HG02798 (cell line): ENCODE data around the gene MINDY4.
A peak's percentile ranks its signal among the peaks of the same experiment; 100 is the strongest.

Experiments used
- ATAC-seq: cut with Tn5 transposase; IDR thresholded peaks from one replicate; pipeline ENCODE4 v1.9.1; 2021; ENCODE audit warnings: mild to moderate bottlenecking; ENCODE audit not compliant: unreplicated experiment, poor library complexity

The MINDY4 gene

DNA sequence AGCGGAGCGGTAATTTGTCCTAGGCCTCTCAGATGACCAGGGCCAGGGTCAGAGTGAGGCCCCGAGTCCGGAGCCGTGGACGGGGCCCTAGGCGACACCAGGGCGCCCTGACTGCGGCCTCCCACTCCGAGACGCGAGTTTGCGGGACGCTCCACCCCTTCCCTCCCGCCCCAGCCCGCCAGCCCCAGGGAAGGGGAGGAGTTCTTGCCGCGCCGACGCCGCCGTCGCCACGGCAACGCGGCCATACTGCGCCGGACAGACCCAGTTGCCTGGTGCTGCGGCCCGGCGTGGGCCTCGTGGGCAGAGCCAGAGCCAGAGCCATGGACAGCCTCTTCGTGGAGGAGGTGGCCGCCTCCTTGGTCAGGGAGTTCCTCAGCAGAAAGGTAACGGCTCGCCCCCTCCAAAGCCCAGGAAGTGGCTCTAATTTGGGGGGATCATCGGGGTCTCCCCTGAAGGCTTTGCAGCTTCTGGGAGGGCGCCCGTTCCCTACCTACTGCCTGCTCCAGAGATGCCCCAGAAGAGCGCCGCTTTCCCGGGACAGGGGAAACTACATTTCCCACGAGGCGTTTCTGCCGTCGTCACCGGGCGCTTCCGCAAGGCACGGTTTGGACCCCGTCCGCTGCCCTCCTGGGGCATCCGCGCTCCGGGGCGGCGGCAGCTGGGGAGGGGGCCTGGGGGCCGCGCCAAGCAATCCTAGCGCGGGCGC lies at the start of gene MINDY4:
Gene MINDY4, plus strand, starts transcription at position 244 of the 706 bp plus-strand sequence. Its CDS starts 77 bp downstream, at position 321.
- ATAC-seq: peak; percentile 94

DNA sequence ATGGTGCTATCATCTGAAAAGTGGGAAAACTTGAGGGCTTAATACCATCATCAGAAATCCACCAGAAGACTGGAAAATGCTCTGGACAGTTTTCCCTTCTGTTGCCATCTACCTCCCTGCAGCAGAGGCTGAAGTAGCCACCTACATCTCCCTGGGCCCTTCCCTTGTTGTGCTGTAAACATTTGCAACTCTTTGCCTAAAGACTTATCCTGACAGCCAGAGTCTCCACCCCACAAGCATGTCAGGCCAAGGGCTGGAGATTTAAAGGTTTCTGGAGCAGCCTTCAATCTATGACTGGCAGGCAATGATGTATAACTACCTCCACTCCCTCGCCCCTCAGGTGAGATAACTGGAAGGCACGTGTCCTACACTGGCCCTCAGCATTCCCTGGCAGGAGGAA lies 49.0 kb upstream of the MINDY4 start:
- ATAC-seq: no peak

DNA sequence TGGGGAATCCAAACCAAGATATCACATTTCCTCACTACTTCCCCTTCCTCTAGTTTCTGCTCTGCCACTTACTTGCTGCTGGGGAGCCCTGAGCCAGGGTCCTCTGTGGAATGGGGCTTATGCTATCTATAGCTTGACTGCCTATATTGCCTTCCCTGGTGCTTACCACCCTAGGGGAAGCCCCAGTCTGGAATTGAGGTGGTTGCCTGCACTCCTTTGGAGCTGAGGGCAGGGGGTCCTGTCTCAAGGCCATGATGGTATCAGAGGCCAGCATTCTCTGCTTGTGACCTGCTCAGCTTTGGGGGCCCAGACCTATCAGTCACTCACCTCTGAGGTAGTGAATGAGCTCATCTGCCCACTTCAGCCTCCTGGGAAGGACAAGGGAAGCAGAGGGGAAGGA lies 48.5 kb upstream of the MINDY4 start:
- no peak for ATAC-seq

DNA sequence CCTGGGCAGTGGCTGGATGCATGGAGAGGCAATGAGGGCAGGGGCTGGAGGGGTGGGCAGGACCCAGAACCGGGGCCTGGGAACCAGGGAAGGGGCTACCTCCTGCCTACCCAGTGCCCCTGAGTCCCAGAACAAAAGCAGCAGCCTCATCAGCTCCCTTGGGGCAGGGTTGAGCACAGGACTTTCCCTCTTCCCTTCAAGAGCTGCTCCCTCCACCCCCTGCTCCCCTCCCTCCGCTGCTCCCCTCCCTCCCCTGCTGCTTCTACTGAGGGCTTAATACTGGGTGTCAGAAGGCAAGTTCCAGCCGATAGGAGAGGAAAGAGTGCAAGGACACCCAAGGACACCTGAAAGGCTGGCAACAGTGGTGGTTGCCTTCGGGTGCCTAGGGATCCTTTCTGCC lies 47.4 kb upstream of the MINDY4 start:
- no peak for ATAC-seq

DNA sequence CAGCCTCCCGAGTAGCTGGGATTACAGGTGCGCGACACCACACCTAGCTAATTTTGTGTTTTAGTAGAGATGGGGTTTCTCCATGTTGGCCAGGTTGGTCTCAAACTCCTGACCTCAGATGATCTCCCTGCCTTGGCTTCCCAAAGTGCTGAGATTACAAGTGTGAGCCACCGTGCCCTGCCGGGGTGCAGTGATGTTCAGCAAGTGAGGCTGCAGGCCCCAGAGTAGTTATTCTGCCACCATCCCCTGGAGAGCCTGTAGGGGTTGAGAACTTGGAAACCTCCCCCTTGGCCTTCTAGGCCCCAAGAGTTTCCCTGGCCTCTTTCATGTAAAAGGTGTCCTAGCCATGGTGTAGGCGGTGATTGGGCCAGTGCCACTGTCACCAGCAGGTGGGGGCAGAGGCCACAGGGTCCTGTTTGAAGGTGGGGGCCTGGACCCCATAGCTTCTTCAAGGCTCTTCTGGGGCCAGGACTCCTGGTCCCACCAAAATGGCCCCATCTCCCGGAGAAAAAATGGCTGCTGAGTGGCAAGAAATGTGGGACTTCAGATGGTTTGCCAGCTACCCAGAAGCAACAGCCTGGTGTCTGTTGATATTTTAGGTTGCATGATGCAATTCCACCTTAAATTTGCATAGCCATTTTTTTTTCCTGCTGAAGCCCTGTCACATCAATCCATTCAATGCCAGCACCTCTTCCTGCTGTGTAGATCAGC lies 44.8 kb upstream of the MINDY4 start:
- ATAC-seq: no peak

DNA sequence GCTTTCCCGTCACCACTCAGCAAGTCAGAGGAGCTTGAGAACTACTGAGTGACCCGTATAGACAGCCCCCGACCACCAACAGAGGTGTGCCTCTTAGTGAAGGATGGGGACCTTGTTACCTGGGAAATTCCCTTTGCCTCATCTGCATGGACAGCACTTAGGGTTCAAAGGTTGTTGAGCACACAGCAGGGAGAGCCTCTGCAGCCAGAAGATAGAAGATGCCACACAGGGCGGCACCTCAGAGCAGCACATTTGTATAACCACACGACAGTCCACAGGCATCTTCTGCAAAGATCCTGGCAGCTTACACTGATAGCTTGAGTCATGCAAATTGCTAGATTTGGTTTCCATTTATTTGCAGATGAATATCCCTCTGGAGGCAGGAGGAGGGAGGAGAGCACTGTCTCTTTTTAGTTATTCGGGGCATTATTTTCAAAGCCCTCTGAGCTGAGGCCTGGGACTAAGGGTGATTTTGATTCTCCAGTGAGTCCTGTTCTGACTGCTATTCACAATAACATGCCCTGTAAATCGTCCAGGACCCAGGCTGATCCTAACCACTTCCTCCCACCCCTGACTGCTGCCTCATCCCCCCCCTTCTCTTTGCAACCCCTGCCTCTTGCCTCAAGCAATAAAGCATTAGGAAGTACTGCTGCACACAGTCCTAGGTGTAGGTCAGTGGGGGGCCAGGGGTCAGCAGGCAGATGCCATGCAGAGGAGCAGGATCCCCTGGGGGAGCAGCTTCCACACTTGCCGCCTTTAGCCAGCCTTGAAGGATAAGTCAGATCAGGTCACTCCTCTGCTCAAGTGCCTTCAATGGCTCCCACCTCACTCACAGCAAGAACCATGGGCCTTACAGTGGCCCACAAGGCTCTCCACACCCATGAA lies 43.9 kb upstream of the MINDY4 start:
- ATAC-seq: no peak

DNA sequence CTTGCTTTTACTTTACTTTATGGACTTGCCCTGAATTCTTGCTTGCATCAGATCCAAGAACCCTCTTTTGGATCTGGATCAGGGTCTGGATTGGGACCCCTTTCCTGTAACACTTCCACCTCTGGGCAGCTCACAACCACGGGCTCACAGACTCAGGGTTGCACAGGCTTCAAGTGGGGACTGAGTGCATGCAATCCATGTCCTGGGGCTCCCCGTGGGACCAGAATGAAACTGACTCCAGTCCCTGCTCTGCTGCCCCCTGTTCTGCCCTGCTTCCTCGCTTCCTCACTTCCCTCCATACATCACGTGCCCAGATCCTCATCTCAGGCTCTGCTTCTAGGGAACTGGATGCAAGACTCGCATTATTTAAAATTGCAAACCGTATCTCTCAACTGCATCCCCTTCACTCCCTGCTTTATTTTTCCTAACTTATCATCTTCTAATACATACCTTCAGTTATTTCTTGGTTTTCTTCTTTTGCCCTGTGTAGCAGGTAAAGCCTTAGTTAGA lies 42.6 kb upstream of the MINDY4 start:
- no peak for ATAC-seq

DNA sequence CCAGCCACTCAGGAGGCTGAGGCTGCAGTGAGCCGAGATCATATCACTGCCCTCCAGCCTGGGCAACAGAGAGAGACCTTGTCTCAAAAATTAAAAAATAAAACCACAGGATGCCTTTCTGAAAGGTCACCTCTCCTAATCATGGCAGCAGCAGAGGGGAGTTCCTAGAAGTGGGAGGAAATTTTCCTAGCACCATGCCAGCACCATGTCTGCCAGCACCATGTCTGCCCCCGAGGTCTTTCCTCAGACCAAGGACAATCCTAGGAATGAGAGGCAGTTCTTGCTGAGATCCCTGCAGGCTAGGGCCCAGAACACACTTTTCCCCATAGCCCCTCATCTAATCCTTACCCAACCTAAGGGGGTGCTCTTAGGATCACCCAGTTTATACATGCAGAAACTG lies 41.6 kb upstream of the MINDY4 start:
- ATAC-seq: no peak

DNA sequence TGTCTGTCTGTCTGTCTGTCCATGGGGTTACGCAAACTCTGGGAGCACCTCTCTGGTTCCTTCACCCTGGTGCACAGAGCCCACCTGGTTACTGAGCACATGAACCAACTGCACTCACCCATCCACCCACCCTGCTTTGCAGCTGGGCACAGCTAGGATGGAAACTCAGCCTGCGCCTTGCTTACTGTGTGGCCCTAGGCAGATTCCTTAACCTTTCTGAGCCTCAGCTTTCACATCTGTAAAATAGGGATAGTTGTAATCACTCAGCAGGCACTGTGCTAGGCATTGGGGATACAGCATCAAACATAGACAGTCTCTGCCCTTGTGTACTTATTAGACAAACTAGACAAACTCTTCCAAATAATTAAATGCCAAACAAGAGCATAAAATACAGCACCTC lies 41.1 kb upstream of the MINDY4 start:
- no peak for ATAC-seq

DNA sequence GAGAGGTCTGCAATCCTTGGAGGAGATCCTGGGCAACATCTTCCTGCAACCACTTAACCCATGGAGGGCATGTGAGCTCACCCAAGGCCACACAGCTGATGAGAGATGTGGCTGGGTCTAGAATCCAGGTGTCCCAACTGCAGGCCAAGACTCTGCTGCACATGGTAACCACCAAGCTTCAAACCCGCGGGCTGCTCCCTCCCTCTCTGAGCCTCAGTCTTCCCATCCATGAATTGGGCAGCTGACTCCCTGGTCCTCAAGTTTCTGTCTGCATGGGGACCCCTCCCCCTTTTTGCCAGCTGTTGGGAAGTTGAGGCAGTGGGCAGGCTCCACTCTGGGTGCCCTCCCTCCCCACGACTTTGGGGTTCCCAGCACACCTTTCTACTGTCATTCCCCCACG lies 40.2 kb upstream of the MINDY4 start:
- ATAC-seq: no peak

DNA sequence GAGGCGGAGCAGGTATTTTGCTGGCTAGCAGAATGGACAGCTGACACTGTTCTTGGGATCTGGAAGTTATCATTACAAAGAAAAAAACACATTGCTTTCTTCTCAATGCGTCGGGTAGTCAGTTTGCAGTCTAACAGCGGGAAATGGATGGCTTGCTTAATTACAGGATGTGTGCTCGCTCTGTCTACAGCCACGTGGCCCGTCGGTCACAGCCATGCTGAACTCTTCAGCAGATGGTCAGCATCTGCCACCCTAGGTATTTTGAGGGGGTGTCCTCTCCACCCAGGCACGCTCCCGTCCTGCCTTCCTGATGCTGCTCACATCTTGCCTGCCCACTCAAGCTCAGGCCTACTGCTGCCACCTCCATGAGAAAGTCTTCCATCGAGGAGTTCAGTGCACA lies 39.6 kb upstream of the MINDY4 start:
- ATAC-seq: no peak

DNA sequence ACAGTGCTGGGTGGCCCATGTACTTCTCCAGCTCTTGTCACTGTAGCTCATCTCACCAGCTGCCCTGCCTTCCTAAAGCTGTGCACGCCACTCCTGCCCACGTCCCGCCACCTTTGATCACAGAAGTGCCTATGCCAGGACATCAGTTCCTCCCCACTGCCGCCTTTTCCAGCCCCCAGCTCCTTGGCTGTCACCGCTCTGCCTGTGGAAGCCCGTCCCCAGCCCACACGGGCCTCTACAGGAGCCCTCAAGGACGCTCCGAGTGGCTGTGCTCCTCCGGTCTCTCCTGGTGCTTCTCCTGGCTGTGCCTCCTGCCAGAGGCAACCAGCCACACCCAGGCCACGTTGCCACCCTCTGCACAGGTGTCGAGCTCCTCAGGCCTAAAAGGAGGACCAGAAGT lies 38.6 kb upstream of the MINDY4 start:
- no peak for ATAC-seq

DNA sequence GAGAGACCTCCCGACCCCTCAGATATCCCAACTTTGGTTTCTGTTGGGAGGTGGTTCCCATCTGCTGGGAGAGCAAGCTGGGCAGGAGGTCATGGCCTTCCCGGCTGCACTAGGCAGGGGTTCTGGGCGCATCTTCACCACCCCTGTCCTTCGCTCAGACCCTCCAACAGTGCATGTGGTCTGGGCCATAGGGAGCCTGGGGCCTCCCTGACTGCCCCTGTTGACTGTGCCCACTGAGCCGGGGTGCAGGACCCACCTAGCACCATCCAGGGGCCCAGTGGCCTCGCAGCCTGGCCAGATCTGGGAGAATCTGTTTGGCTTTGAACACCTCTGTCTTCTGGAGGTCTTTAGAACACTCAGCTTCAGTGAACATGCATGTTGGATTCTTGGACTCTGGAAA lies 38.0 kb upstream of the MINDY4 start:
- ATAC-seq: no peak

DNA sequence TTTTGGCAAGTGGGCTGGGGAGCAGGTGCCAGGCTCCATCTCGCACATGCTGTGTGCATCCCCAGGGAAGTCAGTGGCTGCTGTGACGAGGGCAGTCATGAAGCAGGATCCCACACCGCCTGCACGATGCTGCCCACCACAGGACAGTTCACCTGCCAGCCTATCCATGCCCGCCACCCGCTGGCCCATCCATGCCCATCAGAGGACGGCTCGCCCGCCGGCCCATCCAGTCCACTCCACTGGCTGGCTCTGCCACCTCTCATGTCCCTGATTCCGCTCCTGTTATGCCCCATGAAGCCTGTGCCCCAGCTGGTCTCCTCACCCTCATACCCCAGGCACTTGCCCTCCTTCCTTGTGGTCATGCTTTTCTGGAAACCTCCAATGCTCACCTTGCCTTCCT lies 37.5 kb upstream of the MINDY4 start:
- no peak for ATAC-seq

DNA sequence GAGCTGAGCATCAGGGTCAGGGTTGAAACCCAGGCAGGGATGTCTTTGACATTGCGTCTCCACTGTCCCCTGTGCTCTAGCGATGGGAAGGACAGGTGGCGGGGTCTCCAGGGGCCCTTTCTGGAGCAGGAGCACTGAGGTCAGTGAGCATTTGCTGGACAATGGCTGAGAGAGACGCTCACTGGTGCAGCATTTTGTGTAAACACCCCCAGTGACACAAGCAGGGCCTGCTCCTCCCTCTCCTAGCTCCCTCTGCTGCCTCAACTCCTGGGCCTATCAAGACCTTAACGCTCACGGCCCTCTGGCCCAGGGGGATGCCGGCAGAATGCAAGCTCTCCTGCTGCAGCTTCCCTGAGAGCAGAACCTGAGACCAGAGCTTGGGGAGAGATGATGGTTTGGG lies 36.7 kb upstream of the MINDY4 start:
- no peak for ATAC-seq

DNA sequence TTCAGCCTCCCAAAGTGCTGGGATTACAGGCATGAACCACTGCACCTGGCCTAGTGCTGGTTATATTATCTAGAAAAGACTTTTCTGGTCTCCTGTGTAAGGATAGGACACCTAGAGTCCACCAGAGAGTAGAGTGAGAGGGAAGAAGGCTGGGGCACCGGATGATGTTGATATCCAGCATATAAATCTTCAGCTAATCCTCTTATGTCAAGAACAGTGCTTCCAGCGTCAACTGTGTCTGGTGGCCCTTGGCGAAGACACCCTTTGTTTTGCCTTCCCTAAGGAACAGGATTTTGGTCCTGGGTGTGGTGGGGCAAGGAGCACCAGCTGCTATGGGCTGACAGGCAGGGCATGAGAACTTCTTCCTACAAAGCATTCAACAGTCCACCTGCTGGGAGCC lies 35.6 kb upstream of the MINDY4 start:
- ATAC-seq: no peak

DNA sequence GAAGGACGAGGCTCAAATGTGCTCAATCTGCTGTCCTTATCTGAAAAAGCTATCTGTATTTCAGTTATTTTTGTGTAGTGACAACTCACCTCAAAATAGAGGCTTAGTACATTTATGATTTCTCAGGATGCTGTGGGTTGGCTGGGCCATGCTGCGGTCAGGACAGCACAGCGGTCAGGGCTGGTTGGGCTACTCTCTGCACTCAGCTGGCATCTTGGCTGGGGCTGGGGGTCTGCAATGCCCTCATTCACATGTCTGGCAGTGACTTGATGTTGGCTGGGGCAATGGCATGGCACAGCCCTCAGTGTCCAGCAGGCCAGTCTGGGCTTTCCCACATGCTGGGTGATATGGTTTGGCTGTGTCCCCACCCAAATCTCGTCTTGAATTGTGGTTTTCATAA lies 34.9 kb upstream of the MINDY4 start:
- no peak for ATAC-seq

DNA sequence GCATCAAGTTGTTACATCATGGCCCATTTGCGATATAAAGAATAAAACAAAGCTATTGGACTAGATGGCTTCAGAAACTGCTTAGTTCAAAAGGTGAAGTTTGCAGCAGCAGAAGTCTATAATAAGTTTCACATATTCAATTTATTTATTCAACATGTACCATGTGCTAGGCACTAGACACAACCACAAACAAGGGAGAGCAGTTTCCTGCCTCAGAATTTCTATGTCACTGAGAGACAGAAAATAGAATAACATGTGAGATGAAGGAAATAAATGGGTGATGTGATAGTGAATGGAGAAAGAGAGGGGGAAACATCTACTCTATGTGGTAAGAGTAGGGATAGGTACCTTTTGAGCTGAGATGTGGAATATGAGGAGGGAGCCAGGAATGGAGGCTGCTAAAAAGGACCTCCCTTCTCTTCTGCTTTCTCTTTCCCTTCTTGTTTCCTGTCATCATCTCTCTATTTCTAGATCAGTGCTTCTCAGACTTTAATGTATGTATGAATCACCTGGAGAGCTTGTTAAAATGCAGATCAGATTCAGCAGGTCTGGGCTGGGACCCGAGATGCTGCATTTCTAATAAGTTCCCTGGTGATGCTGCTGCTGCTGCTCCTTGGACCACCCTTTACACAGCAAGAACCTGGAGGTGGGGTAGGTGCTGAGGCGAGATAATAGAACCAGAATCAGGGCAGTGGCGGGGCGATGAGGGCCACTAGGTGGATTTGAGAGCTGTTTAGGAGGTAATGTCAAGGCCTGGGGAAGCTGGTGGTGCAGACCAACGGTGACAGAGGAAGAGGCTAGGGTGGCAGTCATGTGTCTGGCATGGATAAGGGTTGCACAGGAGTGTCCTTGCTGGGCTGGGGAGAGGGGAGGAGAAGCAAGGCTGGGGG lies 32.9 kb upstream of the MINDY4 start:
- no peak for ATAC-seq

DNA sequence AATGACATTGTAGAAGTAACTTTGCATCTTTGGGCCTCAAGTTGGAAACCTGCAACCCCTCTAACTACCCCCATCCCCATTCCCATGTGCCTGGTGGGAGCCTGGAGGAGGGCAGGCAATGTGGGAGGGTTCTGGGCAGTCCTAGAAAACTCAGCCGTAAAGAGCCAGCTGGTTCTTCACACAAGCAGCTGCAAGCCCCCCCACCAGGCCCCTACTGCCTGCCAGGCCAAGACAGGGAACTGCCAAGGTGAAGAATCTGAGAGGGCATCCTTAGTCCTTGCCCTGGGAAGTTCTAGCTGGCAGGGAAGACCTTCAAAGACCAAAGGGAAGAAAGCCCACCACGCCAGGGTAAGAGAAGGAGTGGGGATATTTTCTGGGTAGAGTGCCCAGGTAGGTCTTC lies 31.5 kb upstream of the MINDY4 start:
- ATAC-seq: no peak
